Neural cell (in vitro differentiated cells): ENCODE data around the gene CKLF. TPM values are rescaled to one million over a fixed set of nuclear protein-coding genes. Genes with fewer than 3 reads are reported as not detected.

Source experiments
- H2AFZ ChIP-seq: fragments of 200-600, 300-800 bp; sonication (generic), shearing (Covaris generic); 2 replicates; pipeline ENCODE4 v1.6.0; 2014; ENCODE audit warnings: low read depth, mild to moderate bottlenecking, antibody characterized with exemption, low read length, moderate library complexity
- H3F3A ChIP-seq: fragments of 200-600 bp; shearing (Covaris generic); 2 replicates; pipeline ENCODE4 v1.6.1; 2016; ENCODE audit warnings: mild to moderate bottlenecking, moderate library complexity, mixed read lengths, antibody characterized with exemption, low read length; ENCODE audit not compliant: insufficient read depth, poor library complexity, severe bottlenecking
- H3K27ac ChIP-seq: fragments of 200-600, 300-800 bp; sonication (generic), shearing (Covaris generic); 2 replicates; pipeline ENCODE4 v1.5.1; 2014; ENCODE audit warnings: mild to moderate bottlenecking, low read length, moderate library complexity
- H3K27me3 ChIP-seq: fragments of 300-800, 200-600 bp; sonication (generic), shearing (Covaris generic); 2 replicates; pipeline ENCODE4 v1.6.0; 2014; ENCODE audit warnings: mild to moderate bottlenecking, low read depth, low read length, moderate library complexity; ENCODE audit not compliant: insufficient read depth
- H3K36me3 ChIP-seq: fragments of 300-800, 200-600 bp; sonication (generic), shearing (Covaris generic); 2 replicates; pipeline ENCODE4 v1.5.1; 2014; ENCODE audit warnings: mild to moderate bottlenecking, antibody characterized with exemption, low read length, moderate library complexity; ENCODE audit not compliant: insufficient read depth
- H3K4me2 ChIP-seq: fragments of 300-800, 200-600 bp; sonication (generic), shearing (Covaris generic); 2 replicates; pipeline ENCODE4 v1.6.0; 2014; ENCODE audit warnings: mild to moderate bottlenecking, low read length
- H3K4me3 ChIP-seq: fragments of 300-800, 200-600 bp; sonication (generic), shearing (Covaris generic); 2 replicates; pipeline ENCODE4 v1.5.1; 2014; ENCODE audit warnings: mild to moderate bottlenecking, low read length, moderate library complexity
- H3K79me2 ChIP-seq: fragments of 200-600 bp; shearing (Covaris generic); replicated peaks from 2 replicates; pipeline ENCODE4 v1.6.0; 2014; ENCODE audit warnings: mild to moderate bottlenecking, low read length, moderate library complexity; ENCODE audit not compliant: insufficient read depth
- H3K9ac ChIP-seq: fragments of 300-800, 200-600 bp; sonication (generic), shearing (Covaris generic); 2 replicates; pipeline ENCODE4 v1.6.1; 2016; ENCODE audit warnings: mild to moderate bottlenecking, low read length, mixed read lengths
- H3K9me2 ChIP-seq: fragments of 200-600 bp; shearing (Covaris generic); 2 replicates; pipeline ENCODE4 v1.6.1; 2016; ENCODE audit warnings: mild to moderate bottlenecking, low read length, mixed read lengths; ENCODE audit not compliant: insufficient read depth
- H3K9me3 ChIP-seq: fragments of 200-600, 300-800 bp; sonication (generic), shearing (Covaris generic); 2 replicates; pipeline ENCODE4 v1.6.1; 2016; ENCODE audit warnings: mild to moderate bottlenecking, mixed run types, low read length, moderate library complexity, mixed read lengths
- H4K20me1 ChIP-seq: fragments of 200-600 bp; shearing (Covaris generic); 2 replicates; pipeline ENCODE4 v1.6.1; 2016; ENCODE audit warnings: mild to moderate bottlenecking, mixed run types; ENCODE audit not compliant: insufficient read depth
- EP300 ChIP-seq: fragments of 450-650 bp; conservative IDR thresholded peaks from 2 replicates; pipeline ENCODE4 v1.6.1; 2014; ENCODE audit warnings: antibody characterized with exemption, mild to moderate bottlenecking, moderate library complexity; ENCODE audit not compliant: poor library complexity, severe bottlenecking
- EZH2 ChIP-seq: fragments of 200-600, 300-800 bp; shearing (Covaris generic), sonication (generic); IDR thresholded peaks from 2 replicates; pipeline ENCODE4 v1.6.1; 2014; ENCODE audit warnings: antibody characterized with exemption, low read length, borderline replicate concordance, mild to moderate bottlenecking; ENCODE audit not compliant: insufficient read depth, poor library complexity, severe bottlenecking
- MXI1 ChIP-seq: fragments of 450-650 bp; conservative IDR thresholded peaks from 2 replicates; pipeline ENCODE4 v1.6.1; 2014; ENCODE audit warnings: antibody characterized with exemption, mild to moderate bottlenecking; ENCODE audit not compliant: poor library complexity, severe bottlenecking
- POLR2AphosphoS5 ChIP-seq: IDR thresholded peaks from 2 replicates; pipeline ENCODE4 v1.6.1; 2012
- RAD21 ChIP-seq: fragments of 450-650 bp; conservative IDR thresholded peaks from 2 replicates; pipeline ENCODE4 v1.6.1; 2014; ENCODE audit warnings: antibody characterized with exemption, mild to moderate bottlenecking, moderate library complexity
- SMC3 ChIP-seq: fragments of 450-650 bp; conservative IDR thresholded peaks from 2 replicates; pipeline ENCODE4 v1.6.1; 2014; ENCODE audit warnings: antibody characterized with exemption, mild to moderate bottlenecking, moderate library complexity; ENCODE audit not compliant: poor library complexity
- TAF1 ChIP-seq: IDR thresholded peaks from 2 replicates; pipeline ENCODE4 v1.6.1; 2012; ENCODE audit warnings: low read depth
- polyA plus RNA-seq: library from polyadenylated mRNA; depleted of rRNA; stranded (reverse); fragments of >200 nt; gene quantifications from 2 replicates; pipeline ENCODE4 v1.2.3, GENCODE V29; 2014
- TF ChIP-seq, protein P1 (sequence below): fragments of 450-650 bp; IDR thresholded peaks from 2 replicates; pipeline ENCODE4 v1.5.1; 2014; ENCODE audit warnings: antibody characterized with exemption, mild to moderate bottlenecking, moderate library complexity; ENCODE audit not compliant: poor library complexity, severe bottlenecking
- TF ChIP-seq, protein P2 (sequence below): IDR thresholded peaks from 2 replicates; pipeline ENCODE4 v1.6.1; 2012; ENCODE audit warnings: borderline replicate concordance

The CKLF gene
- polyA plus RNA-seq, 1 donor from 2014 or later: 40.8 TPM

DNA sequence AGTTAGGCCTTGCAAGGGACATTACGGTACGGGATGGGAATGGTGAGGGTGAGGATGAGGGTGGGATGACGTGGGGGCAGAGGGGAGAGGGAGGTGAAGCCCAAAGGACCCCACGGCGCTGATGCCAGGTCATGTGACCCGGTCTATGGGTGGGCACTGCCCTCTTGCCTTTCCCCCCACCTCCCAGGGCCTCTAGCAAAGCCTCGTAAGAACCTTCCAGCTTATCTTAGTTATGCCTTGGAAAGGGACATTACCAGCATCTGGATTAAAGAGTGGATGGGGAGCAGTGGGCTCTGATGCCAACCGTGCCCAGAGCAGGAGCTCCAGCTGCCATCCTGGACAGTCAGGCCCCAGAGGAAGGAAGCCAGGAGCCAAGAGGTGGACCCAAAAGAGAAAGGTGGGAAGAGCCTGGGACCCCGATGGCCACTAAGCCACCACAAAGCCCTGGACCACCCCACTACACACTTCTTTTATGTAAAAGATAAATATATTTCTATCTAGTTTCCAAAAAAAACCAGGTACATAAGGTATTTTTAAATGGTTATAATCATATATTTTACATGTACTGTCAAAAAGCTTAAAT lies 43.4 kb upstream of the CKLF start:
- H3K9me3 ChIP-seq: no peaks in the 10 kb centered on the region
- H3K4me3 ChIP-seq: no peak overlapping the region
- no peaks in the 10 kb centered on the region for H4K20me1 ChIP-seq
- no peak overlapping the region for H3K27ac ChIP-seq
- TF ChIP-seq POLR2AphosphoS5 (no peak), EP300 (no peak), EZH2 (no peak), MXI1 (no peak)
- TF ChIP-seq, protein P1, sequence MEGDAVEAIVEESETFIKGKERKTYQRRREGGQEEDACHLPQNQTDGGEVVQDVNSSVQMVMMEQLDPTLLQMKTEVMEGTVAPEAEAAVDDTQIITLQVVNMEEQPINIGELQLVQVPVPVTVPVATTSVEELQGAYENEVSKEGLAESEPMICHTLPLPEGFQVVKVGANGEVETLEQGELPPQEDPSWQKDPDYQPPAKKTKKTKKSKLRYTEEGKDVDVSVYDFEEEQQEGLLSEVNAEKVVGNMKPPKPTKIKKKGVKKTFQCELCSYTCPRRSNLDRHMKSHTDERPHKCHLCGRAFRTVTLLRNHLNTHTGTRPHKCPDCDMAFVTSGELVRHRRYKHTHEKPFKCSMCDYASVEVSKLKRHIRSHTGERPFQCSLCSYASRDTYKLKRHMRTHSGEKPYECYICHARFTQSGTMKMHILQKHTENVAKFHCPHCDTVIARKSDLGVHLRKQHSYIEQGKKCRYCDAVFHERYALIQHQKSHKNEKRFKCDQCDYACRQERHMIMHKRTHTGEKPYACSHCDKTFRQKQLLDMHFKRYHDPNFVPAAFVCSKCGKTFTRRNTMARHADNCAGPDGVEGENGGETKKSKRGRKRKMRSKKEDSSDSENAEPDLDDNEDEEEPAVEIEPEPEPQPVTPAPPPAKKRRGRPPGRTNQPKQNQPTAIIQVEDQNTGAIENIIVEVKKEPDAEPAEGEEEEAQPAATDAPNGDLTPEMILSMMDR: no peak
- TF ChIP-seq, protein P2, sequence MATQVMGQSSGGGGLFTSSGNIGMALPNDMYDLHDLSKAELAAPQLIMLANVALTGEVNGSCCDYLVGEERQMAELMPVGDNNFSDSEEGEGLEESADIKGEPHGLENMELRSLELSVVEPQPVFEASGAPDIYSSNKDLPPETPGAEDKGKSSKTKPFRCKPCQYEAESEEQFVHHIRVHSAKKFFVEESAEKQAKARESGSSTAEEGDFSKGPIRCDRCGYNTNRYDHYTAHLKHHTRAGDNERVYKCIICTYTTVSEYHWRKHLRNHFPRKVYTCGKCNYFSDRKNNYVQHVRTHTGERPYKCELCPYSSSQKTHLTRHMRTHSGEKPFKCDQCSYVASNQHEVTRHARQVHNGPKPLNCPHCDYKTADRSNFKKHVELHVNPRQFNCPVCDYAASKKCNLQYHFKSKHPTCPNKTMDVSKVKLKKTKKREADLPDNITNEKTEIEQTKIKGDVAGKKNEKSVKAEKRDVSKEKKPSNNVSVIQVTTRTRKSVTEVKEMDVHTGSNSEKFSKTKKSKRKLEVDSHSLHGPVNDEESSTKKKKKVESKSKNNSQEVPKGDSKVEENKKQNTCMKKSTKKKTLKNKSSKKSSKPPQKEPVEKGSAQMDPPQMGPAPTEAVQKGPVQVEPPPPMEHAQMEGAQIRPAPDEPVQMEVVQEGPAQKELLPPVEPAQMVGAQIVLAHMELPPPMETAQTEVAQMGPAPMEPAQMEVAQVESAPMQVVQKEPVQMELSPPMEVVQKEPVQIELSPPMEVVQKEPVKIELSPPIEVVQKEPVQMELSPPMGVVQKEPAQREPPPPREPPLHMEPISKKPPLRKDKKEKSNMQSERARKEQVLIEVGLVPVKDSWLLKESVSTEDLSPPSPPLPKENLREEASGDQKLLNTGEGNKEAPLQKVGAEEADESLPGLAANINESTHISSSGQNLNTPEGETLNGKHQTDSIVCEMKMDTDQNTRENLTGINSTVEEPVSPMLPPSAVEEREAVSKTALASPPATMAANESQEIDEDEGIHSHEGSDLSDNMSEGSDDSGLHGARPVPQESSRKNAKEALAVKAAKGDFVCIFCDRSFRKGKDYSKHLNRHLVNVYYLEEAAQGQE: no peak
- no peaks in the 10 kb centered on the region for H3K36me3 ChIP-seq
- H3K4me2 ChIP-seq: no peak overlapping the region
- H3K27me3 ChIP-seq: no peaks in the 10 kb centered on the region
- H2AFZ ChIP-seq: no peak overlapping the region
- H3F3A ChIP-seq: no peaks in the 10 kb centered on the region
- H3K9ac ChIP-seq: no peak overlapping the region
- no peaks in the 10 kb centered on the region for H3K79me2 ChIP-seq
- no peaks in the 10 kb centered on the region for H3K9me2 ChIP-seq

DNA sequence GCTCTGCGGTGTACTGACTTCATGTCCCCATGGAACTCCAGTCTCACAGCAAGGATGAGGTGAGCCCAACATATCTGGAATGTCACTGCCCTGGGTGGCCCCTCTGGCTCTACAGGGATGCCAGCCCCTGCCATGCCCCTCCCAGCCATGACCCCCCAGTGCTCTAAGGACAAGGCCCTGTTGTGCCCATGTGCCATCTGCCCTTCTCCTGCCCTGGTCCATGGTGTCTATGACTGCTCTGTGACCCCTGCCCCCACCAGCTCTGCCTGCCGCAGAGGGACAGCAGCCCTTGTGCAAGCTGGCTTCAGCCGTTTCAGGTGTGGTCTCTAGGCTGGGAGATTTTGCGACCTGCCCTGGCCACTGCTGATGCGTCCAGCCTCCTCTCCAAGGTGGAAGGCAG lies 42.8 kb upstream of the CKLF start:
- Histone ChIP-seq H3K9me3 (no peaks in the 10 kb centered on the region), H3F3A (no peaks in the 10 kb centered on the region), H2AFZ (no peak overlapping the region), H3K36me3 (no peaks in the 10 kb centered on the region), H3K9me2 (no peaks in the 10 kb centered on the region), H3K4me2 (no peak overlapping the region), H3K27me3 (no peaks in the 10 kb centered on the region), H3K79me2 (no peaks in the 10 kb centered on the region), H3K4me3 (no peak overlapping the region), H3K9ac (no peak overlapping the region), H3K27ac (no peak overlapping the region), H4K20me1 (no peaks in the 10 kb centered on the region)
- TF ChIP-seq EP300 (no peak), TAF1 (no peak), MXI1 (no peak), RAD21 (no peak), EZH2 (no peak), SMC3 (no peak), POLR2AphosphoS5 (no peak)
- TF ChIP-seq, protein P1: no peak
- TF ChIP-seq, protein P2: no peak
